Naive B cell (primary cell): ENCODE results near the gene GRIK4. TPM values are rescaled to one million over a fixed set of nuclear protein-coding genes. Genes with fewer than 3 reads are reported as not detected.
A peak's percentile ranks its signal among the peaks of the same experiment; 100 is the strongest.
"Not testable (repeated sequence)": the region's sequence is repeated elsewhere in the genome, so short reads cannot be mapped to it uniquely, and the experiment has no call there.

Experiments
- ATAC-seq, 2 donors: fragments of 150-1000 bp; cut with Tn5 transposase; 2 replicates each; pipeline ENCODE4 v1.10.0; 2021; ENCODE audit warnings: low read depth in 2 of 2, mild to moderate bottlenecking in 2 of 2, moderate library complexity in 2 of 2
- DNase-seq: peaks from one replicate; pipeline ENCODE4 v3.0.0; 2022
- H3K27ac Mint-ChIP-seq, 6 donors: one replicate each; pipeline ENCODE4 v1.8.0; 2020 to 2022; ENCODE audit warnings: mild to moderate bottlenecking in 6 of 6, mixed read lengths in 6 of 6, moderate library complexity in 5 of 6, inconsistent platforms in 2 of 6
- H3K27me3 Mint-ChIP-seq, 3 donors: one replicate each; pipeline ENCODE4 v1.8.0; 2021 to 2022; ENCODE audit warnings: mixed read lengths in 3 of 3, mild to moderate bottlenecking in 1 of 3
- H3K36me3 Mint-ChIP-seq, 2 donors: one replicate each; pipeline ENCODE4 v1.8.0; 2020 to 2022; ENCODE audit warnings: mixed read lengths in 2 of 2, inconsistent platforms in 1 of 2, mild to moderate bottlenecking in 1 of 2
- H3K4me1 Mint-ChIP-seq, 3 donors: one replicate each; pipeline ENCODE4 v1.8.0; 2020 to 2022; ENCODE audit warnings: mixed read lengths in 3 of 3, inconsistent platforms in 1 of 3, mild to moderate bottlenecking in 1 of 3, moderate library complexity in 1 of 3
- H3K4me3 Mint-ChIP-seq, 8 donors: one replicate each; pipeline ENCODE4 v1.8.0; 2020 to 2022; ENCODE audit warnings: mild to moderate bottlenecking in 8 of 8, mixed read lengths in 8 of 8, moderate library complexity in 8 of 8, inconsistent platforms in 2 of 8
- H3K9me3 Mint-ChIP-seq, 7 donors: one replicate each; pipeline ENCODE4 v1.8.0; 2020 to 2022; ENCODE audit warnings: mixed read lengths in 7 of 7, mild to moderate bottlenecking in 5 of 7, inconsistent platforms in 2 of 7, moderate library complexity in 1 of 7
- polyA plus RNA-seq, 6 donors: library from polyadenylated mRNA; unstranded; fragments of 300-500 nt; fragmentation: Illumina TruSeq; gene quantifications; one replicate each; pipeline ENCODE4 v1.2.3, GENCODE V29; 2021; ENCODE audit warnings: low read depth in 6 of 6

The GRIK4 gene
- polyA plus RNA-seq, 6 donors from 2014 or later: 0.18 TPM; not detected in 5

DNA sequence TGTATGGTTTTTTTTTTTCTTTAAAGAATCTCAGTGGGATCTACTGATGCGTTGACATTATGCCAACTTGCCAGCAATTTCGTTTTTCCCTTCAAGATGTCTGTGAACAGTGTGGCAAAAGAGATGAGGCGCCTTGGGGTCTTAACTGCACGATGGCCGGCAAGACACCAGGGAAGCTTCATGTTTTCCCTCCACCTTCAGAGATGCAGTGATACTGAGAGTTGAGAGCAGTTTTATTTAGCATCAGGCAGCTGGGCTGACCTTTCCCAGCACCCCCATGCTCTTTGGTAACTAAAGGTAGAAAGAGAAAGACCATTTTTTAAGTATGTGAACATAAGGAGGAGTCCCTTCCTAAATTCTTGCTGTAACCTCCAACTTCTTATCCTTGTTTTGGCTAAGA lies 11.7 kb upstream of the GRIK4 start:
- DNase-seq: no peak
- no peaks in the 10 kb centered on the region for H3K36me3 Mint-ChIP-seq
- peaks cover 45 to 57% (median 46%) of the 10 kb centered on the region in 3 donors for H3K27me3 Mint-ChIP-seq
- no peaks in the 10 kb centered on the region for H3K4me1 Mint-ChIP-seq
- no peak overlapping the region for H3K4me3 Mint-ChIP-seq
- no peak for ATAC-seq
- H3K27ac Mint-ChIP-seq: no peak overlapping the region
- H3K9me3 Mint-ChIP-seq: no peaks in the 10 kb centered on the region

DNA sequence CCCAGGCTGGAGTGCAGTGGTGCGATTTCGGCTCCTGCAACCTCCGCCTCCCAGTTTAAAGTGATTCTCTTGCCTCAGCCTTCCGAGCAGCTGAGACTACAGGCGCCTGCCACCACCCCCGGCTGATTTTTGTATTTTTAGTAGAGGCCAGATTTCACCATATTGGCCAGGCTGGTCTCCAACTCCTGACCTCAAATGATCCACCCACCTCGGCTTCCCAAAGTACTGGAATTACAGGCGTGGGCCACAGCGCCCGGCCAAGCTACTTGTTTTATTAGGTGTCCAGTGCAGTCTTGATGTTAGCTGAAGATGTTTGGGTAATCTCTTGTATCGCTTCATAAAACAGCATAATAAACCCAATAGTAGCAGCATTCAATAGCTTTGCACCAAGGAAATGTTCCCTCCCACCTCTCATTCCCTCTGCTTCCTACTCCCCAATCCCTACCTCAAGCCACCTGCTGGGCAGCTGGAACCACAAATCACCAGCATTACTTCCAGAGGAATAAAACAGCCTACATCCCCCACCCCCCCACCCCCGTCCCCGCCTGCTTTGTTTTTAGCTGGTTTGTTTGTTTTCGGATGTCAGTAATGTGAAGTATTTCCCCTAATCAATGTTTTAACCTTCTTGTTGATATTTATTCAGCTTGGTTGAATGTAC lies 11.0 kb upstream of the GRIK4 start:
- H3K4me1 Mint-ChIP-seq: no peaks in the 10 kb centered on the region
- H3K27me3 Mint-ChIP-seq: peaks cover 52 to 63% (median 52%) of the 10 kb centered on the region in 3 donors

DNA sequence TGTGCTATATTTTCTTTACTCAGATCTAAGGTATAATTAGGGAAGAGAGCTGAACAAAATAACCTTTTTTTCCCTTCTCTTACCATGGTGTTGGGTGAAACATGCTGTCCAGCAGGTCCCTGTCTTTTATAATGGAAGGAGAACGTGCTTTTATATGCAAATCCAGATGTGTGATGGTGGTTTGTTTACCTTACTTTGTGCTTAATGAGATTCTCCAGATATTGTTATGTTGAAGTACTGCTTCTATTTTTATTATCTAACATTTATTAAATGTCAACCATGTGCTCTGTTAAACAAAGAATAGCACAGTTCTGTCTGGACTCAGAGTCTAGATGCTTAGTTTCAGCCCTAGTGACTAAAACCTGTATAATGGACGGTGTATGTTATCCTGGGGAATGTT lies 10.1 kb upstream of the GRIK4 start:
- Mint-ChIP-seq H3K4me3 (no peak overlapping the region), H3K27me3 (peaks cover 53 to 64% (median 57%) of the 10 kb centered on the region in 3 donors), H3K27ac (no peak overlapping the region), H3K9me3 (no peaks in the 10 kb centered on the region), H3K36me3 (no peaks in the 10 kb centered on the region), H3K4me1 (no peaks in the 10 kb centered on the region)
- ATAC-seq (no peak), DNase-seq (no peak)

More for the DNA sequence above, 11.0 kb upstream of the GRIK4 start:
- Mint-ChIP-seq H3K9me3 (no peaks in the 10 kb centered on the region), H3K36me3 (no peaks in the 10 kb centered on the region), H3K27ac (no peak overlapping the region), H3K4me3 (no peak overlapping the region)
- ATAC-seq (no peak), DNase-seq (no peak)

DNA sequence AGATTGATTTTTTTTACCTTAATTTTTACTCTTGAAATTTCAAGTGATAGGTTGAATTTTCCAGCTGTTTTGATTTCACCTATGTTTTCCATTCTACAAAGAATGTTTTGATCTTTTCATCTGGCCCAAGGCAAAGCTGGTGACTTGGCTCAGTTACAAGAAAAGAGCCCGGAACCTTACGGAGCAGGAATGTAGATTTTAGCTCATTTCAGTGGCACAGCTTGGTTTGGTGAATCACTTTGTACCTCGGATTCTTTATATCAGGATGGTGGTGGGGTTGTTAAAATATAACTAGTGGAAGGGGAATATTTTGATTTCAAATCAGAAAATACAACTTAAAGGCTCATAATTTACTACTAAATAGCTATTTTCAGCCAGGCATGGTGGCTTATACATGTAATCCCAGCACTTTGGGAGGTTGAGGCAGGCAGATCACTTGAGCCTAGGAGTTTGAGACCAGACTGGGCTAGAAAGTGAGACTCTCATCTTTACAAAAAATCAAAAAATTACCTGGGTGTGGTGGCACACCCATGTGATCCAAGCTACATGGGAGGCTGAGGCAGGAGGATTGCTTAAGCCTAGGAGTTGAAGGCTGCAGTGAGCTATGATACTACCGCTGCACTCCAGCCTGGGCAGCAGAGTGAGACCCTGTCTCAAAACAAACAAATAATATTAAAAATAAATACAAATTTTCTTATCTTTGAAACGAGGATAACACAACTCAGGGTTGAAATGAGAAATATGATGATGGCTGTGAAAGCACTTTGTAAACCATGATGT lies 9.4 kb upstream of the GRIK4 start:
- ATAC-seq (no peak), DNase-seq (no peak)
- Mint-ChIP-seq H3K4me1 (no peaks in the 10 kb centered on the region), H3K9me3 (no peaks in the 10 kb centered on the region), H3K4me3 (no peak overlapping the region), H3K27ac (no peak overlapping the region), H3K36me3 (no peaks in the 10 kb centered on the region), H3K27me3 (peaks cover 51 to 70% (median 57%) of the 10 kb centered on the region in 3 donors)

DNA sequence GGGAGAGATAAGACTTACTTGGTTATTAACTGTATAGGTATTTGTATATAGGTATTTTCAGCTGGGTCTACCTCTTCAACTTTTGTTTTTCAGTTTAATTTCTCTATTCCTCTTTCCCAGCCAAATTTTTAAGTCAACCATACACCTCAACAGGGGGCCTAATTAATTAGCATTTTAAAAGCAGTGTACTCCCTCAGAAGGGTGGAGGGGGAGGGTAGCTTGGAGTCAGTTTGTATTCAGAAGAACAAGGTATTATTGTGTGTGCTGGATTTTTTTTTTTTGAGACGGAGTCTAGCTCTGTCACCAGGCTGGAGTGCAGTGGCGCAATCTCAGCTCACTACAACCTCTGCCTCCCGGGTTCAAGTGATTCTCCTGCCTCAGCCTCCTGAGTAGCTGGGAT lies 8.0 kb upstream of the GRIK4 start:
- not testable (repeated sequence) for ATAC-seq, DNase-seq, H3K36me3 Mint-ChIP-seq, H3K4me3 Mint-ChIP-seq, H3K9me3 Mint-ChIP-seq, H3K4me1 Mint-ChIP-seq, H3K27ac Mint-ChIP-seq
- peaks cover 57 to 73% (median 63%) of the 10 kb centered on the region in 3 donors for H3K27me3 Mint-ChIP-seq

DNA sequence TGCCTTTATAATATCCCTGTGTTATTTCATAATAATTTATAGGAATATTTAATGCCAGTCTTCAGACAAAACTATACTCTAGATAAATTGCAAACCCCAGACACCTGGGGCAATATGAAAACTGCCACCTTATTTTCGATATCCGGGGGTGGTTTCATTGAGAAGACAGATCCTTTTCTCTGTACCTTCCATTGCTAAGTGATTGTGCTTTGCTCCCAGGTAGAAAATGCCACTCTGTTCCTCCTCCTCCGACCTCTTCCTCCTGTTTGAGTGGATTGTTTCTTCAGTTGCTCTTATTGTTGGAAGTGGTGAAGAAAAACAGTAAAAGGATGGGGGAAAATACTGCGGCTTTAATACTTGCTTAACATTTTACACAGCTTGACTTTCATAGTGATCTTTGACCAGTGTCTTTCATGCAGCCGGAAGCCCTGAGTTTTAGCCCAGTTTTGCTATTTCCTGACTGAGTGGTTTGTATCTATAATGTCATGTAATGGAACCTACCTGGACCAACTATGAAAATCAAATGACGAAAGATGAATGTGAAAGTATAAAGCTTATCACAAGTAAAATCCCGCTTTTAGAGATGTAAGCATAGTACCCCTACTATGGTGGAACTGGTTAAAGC lies 5.6 kb upstream of the GRIK4 start:
- Mint-ChIP-seq H3K9me3 (no peaks in the 10 kb centered on the region), H3K27me3 (peaks cover 67 to 85% (median 73%) of the 10 kb centered on the region in 3 donors), H3K27ac (peak overlapping the region in 1 of 6 donors; percentile 13), H3K4me3 (no peak overlapping the region), H3K4me1 (peaks cover 0 to 2% (median 1%) of the 10 kb centered on the region in 3 donors), H3K36me3 (no peaks in the 10 kb centered on the region)
- ATAC-seq: no peak
- DNase-seq: no peak

DNA sequence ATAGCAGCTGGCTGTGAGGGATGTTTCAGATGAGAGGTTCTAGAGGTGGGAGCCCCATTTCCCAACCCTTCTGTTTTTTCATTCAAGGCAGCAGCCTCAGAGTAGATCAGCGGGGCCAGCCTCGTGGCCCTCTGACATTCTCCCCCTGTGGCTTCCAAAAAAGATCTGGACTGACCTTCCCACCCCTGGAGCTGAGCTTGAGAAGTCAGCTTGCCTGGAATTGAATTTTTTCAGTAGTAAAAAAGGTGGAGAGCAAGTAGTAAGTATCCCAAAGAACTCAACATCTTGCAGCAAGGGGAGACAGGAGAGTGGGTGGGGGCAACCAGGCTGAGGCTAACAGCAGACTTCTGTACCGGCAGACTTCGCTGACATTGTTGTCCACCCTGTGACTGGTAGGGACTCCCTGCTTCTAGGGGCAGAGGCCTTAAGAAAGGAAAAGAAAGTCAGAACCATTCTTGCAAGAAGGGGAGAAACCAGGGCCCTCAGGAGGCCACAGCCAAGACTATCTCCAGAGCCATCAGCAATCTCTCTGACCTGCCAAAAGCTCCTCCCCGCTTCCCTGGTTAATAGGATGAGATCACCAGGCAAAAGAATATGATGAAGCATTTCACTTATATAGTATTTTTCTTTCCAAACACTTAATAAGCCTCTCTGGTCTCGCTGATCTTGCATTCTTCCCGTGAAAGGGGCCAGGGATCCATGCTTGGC lies 2.0 kb upstream of the GRIK4 start:
- DNase-seq (no peak), ATAC-seq (no peak)
- H3K4me1 Mint-ChIP-seq: peaks cover 0 to 4% (median 3%) of the 10 kb centered on the region in 3 donors
- H3K4me3 Mint-ChIP-seq: peak overlapping the region in 2 of 8 donors; percentile 14 to 58
- H3K27me3 Mint-ChIP-seq: peaks cover 63 to 78% (median 68%) of the 10 kb centered on the region in 3 donors
- H3K36me3 Mint-ChIP-seq: no peaks in the 10 kb centered on the region
- H3K27ac Mint-ChIP-seq: no peak overlapping the region
- no peaks in the 10 kb centered on the region for H3K9me3 Mint-ChIP-seq

DNA sequence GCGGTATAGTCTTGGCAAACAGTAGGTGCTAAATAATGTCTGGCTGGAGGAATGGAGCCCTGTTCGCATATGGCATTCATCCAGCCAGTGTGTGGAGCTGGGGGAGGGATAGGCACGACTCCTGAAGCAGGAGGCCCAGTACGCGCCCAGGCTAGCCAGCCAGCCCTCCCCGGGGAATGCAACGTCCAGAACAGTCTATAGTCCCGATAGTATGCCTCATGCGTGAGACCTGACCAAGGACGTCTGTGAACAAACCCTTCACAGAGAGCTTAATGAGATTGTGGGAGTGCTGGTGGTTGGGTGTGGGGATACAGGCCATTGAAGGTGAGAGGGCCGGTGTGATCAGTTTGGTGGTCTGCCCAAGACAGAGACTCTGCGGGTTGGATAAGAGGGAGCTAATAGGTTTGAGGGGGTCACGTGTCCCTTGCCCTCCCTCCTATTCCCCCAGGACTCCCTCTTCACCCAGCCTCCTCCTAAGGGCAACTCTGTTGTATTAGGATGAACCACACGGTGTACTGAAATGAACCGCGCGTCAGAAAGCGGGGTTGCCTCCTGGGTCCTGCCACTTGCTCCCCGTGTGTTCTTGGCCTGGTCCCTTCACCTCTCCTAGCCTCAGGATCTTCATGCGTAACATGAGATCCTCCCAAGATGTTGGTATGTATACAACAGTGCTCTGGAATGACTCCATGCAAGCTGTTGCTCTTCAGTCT lies 987 bp upstream of the GRIK4 start:
- H3K9me3 Mint-ChIP-seq: no peaks in the 10 kb centered on the region

DNA sequence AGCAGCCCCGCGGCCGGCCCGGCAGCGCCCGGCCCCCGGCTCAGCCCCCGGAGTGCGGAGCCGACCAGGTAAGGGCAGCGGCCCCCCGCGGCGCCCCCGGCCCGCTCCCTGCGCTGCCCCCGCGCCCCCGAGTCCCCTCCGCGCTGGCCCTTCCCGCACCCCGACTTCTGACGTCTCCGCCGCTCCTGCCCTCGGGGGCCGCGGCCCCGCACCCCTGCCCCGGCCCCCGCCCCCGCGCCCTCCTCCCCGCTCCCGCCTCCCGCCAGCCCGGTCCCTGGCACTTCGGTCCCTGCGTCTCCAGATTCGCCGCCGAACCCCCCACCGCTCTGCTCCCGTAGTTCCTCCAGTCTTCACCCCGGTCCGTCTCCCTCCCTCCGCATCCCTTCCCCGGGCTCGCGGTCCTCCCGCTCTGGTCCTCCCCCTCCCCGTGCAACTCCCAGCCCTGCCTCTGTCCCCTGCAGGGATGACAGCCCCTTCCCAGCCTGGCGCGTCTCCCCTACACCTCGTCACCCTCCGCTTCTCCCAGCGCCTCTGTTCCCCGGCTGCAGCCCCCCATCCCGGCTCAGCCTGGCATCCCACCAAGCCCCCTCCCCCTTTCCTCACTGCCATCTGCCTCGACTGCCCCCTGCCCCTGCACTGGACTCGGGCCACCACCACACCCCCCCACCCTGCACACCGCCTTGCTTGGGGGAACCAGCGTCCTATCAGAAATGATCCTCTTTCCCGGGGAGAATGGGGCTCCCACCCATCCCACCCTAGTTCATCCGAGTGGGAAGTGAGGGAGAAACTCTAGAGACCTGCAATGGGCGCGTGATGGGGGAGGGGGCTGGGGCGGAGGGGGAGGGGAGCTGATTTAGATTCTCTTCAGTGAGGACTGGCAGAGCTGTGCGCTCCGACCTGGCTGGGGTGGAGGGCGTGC lies 531 bp downstream of the GRIK4 start:
- Mint-ChIP-seq H3K4me3 (peak overlapping the region in 4 of 8 donors; percentile 4 to 77 (median 42)), H3K27me3 (peaks cover 60 to 80% (median 80%) of the 10 kb centered on the region in 3 donors), H3K36me3 (no peaks in the 10 kb centered on the region), H3K27ac (peak overlapping the region in 1 of 6 donors; percentile 60), H3K4me1 (peaks cover 0 to 10% (median 5%) of the 10 kb centered on the region in 3 donors), H3K9me3 (no peaks in the 10 kb centered on the region)
- ATAC-seq (no peak), DNase-seq (no peak)

More for the DNA sequence above, 987 bp upstream of the GRIK4 start:
- H3K27ac Mint-ChIP-seq: peak overlapping the region in 1 of 6 donors; percentile 63
- DNase-seq: no peak
- H3K4me3 Mint-ChIP-seq: peak overlapping the region in 4 of 8 donors; percentile 26 to 57 (median 44)
- H3K4me1 Mint-ChIP-seq: peaks cover 0 to 4% (median 3%) of the 10 kb centered on the region in 3 donors
- no peaks in the 10 kb centered on the region for H3K36me3 Mint-ChIP-seq
- H3K27me3 Mint-ChIP-seq: peaks cover 59 to 79% (median 71%) of the 10 kb centered on the region in 3 donors
- ATAC-seq: peak in 1 of 2 donors; percentile 7

DNA sequence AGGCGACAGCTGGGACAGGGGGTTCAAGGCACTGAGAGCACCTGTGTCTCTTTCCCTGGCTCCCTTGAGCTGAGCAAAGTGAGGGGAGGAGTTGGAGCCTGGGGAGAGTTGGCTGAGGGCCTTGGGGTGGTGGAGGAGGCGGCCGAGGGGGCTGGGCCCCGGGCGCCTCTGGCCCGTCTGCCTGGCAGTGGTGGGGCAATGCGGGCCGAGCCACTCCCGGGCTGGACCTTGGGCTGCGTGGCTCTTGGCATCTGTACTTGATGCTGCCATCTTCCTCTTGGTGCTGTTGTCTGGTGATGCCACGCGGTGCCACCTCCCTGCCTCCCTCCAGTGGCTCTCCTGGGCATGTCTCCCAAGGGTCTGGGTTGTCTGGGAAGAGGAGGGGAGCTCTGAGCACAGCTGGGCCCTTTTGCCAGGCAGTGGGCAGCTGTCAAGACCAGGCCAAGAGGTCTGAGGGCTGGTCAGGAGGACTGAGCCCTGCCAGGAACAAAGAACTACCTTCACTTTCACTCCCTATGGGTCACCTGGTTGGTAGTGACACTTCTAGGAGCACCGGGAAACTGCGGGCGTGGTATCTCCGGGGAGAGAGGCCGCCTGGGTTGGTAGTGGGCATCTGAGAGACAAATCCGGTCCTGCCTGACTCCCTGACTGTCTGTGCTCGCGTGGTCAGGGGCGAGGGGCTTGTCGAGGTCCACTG lies 1.3 kb downstream of the GRIK4 start:
- Mint-ChIP-seq H3K27me3 (peaks cover 64 to 82% (median 80%) of the 10 kb centered on the region in 3 donors), H3K9me3 (no peaks in the 10 kb centered on the region), H3K36me3 (no peaks in the 10 kb centered on the region), H3K4me3 (peak overlapping the region in 6 of 8 donors; percentile 17 to 77 (median 35)), H3K27ac (no peak overlapping the region), H3K4me1 (peaks cover 0 to 10% (median 5%) of the 10 kb centered on the region in 3 donors)
- ATAC-seq: no peak
- DNase-seq: no peak

DNA sequence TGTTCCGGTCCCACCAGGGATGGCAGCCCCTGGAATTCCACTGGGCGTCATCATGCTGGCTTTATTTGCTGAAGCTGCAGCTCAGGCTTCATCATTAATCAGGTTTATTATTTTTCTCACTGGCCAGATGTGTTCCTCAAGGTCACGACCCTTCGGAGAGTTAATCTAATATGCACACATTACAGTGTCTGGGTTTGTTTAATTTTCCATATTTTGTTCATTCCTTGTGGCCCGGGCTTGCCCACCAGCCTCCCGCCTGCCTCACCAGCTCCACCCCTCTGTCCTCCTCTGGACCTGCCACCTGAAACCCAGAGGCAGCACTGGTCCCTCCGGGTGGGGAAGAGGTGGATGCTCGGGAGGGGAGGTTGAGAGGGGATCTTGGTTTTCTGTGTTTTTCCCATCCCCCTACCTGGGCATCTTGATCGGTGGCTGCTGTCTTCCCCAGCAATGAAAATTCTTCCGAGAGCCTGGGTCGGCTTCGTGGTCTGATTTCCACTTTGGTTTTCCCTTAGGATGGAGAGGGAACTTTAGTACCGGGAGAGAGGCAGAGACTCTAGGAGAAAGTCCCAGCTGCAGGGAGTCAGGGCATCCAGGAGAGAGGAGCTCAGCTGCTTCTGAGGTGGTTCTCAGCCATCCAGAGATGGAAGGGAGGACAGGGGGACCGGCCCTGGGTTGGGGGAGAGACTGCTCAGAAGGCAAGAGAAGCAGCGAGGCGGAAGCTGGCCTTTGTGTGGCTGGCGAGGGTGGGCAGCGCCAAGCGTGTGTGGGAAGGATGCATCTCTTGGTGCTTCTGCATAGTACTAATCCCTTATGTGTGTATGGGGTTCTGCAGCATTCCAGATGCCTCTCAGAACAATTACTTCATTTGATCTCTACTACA lies 2.1 kb downstream of the GRIK4 start:
- Mint-ChIP-seq H3K9me3 (no peaks in the 10 kb centered on the region), H3K36me3 (no peaks in the 10 kb centered on the region), H3K27me3 (peaks cover 60 to 77% (median 74%) of the 10 kb centered on the region in 3 donors), H3K4me1 (peaks cover 0 to 10% (median 5%) of the 10 kb centered on the region in 3 donors), H3K27ac (no peak overlapping the region), H3K4me3 (peak overlapping the region in 7 of 8 donors; percentile 7 to 68 (median 48))
- DNase-seq (no peak), ATAC-seq (no peak)
